ENCODE data around the gene CCDC34. TPM values are rescaled to one million over a fixed set of nuclear protein-coding genes. Genes with fewer than 3 reads are reported as not detected.

Gene CCDC34
- total and polyA plus RNA-seq, 2 experiments from 2014 or later, result 10.1 to 56.0 TPM

GRCh38 chr11:27395556-27396258 is 32.7 kb upstream of the CCDC34 start:
- no peak overlapping the region for H3K27ac Mint-ChIP-seq
- H3K4me3 ChIP-seq, result no peak overlapping the region

More at GRCh38 chr11:27395556-27396258, 32.7 kb upstream of the CCDC34 start:
- no peaks in the 10 kb centered on the region for H3K9me2 ChIP-seq (ENCODE audit: insufficient read depth)
- H3K27me3 ChIP-seq (ENCODE audit: insufficient read depth), result no peaks in the 10 kb centered on the region
- no peak overlapping the region for H2AFZ ChIP-seq
- H3K79me2 ChIP-seq (replicated peaks; ENCODE audit: insufficient read depth), result peaks cover 63% of the 10 kb centered on the region
- no peaks in the 10 kb centered on the region for H3F3A ChIP-seq (replicated peaks; ENCODE audit: low read depth)
- H3K27me3 Mint-ChIP-seq (ENCODE audit: insufficient read depth, low read depth, poor library complexity), result no peaks in the 10 kb centered on the region
- peaks cover 60% of the 10 kb centered on the region for H3K4me1 Mint-ChIP-seq
- peak overlapping the region; percentile 51 for H3K4me2 ChIP-seq
- TF ChIP-seq CREB1 (CRISPR knock-in tag; IDR thresholded peaks at IDR 0.05; ENCODE audit: low read depth), result no peak
- TF ChIP-seq ZNF114 (CRISPR knock-in tag; IDR thresholded peaks at IDR 0.05), result no peak
- no peak for TF ChIP-seq EZH2 (IDR thresholded peaks at IDR 0.05; ENCODE audit: low read depth, unreplicated experiment)
- TF ChIP-seq REST (IDR thresholded peaks at IDR 0.05; ENCODE audit: unreplicated experiment), result no peak
- TF ChIP-seq, protein P1, sequence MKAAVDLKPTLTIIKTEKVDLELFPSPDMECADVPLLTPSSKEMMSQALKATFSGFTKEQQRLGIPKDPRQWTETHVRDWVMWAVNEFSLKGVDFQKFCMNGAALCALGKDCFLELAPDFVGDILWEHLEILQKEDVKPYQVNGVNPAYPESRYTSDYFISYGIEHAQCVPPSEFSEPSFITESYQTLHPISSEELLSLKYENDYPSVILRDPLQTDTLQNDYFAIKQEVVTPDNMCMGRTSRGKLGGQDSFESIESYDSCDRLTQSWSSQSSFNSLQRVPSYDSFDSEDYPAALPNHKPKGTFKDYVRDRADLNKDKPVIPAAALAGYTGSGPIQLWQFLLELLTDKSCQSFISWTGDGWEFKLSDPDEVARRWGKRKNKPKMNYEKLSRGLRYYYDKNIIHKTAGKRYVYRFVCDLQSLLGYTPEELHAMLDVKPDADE (IDR thresholded peaks at IDR 0.05), result no peak
- TF ChIP-seq, protein P2, sequence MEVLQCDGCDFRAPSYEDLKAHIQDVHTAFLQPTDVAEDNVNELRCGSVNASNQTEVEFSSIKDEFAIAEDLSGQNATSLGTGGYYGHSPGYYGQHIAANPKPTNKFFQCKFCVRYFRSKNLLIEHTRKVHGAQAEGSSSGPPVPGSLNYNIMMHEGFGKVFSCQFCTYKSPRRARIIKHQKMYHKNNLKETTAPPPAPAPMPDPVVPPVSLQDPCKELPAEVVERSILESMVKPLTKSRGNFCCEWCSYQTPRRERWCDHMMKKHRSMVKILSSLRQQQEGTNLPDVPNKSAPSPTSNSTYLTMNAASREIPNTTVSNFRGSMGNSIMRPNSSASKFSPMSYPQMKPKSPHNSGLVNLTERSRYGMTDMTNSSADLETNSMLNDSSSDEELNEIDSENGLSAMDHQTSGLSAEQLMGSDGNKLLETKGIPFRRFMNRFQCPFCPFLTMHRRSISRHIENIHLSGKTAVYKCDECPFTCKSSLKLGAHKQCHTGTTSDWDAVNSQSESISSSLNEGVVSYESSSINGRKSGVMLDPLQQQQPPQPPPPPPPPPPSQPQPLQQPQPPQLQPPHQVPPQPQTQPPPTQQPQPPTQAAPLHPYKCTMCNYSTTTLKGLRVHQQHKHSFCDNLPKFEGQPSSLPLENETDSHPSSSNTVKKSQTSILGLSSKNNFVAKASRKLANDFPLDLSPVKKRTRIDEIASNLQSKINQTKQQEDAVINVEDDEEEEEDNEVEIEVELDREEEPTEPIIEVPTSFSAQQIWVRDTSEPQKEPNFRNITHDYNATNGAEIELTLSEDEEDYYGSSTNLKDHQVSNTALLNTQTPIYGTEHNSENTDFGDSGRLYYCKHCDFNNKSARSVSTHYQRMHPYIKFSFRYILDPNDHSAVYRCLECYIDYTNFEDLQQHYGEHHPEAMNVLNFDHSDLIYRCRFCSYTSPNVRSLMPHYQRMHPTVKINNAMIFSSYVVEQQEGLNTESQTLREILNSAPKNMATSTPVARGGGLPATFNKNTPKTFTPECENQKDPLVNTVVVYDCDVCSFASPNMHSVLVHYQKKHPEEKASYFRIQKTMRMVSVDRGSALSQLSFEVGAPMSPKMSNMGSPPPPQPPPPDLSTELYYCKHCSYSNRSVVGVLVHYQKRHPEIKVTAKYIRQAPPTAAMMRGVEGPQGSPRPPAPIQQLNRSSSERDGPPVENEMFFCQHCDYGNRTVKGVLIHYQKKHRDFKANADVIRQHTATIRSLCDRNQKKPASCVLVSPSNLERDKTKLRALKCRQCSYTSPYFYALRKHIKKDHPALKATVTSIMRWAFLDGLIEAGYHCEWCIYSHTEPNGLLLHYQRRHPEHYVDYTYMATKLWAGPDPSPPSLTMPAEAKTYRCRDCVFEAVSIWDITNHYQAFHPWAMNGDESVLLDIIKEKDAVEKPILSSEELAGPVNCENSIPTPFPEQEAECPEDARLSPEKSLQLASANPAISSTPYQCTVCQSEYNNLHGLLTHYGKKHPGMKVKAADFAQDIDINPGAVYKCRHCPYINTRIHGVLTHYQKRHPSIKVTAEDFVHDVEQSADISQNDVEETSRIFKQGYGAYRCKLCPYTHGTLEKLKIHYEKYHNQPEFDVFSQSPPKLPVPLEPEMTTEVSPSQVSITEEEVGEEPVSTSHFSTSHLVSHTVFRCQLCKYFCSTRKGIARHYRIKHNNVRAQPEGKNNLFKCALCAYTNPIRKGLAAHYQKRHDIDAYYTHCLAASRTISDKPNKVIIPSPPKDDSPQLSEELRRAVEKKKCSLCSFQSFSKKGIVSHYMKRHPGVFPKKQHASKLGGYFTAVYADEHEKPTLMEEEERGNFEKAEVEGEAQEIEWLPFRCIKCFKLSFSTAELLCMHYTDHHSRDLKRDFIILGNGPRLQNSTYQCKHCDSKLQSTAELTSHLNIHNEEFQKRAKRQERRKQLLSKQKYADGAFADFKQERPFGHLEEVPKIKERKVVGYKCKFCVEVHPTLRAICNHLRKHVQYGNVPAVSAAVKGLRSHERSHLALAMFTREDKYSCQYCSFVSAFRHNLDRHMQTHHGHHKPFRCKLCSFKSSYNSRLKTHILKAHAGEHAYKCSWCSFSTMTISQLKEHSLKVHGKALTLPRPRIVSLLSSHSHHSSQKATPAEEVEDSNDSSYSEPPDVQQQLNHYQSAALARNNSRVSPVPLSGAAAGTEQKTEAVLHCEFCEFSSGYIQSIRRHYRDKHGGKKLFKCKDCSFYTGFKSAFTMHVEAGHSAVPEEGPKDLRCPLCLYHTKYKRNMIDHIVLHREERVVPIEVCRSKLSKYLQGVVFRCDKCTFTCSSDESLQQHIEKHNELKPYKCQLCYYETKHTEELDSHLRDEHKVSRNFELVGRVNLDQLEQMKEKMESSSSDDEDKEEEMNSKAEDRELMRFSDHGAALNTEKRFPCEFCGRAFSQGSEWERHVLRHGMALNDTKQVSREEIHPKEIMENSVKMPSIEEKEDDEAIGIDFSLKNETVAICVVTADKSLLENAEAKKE (CRISPR knock-in tag; IDR thresholded peaks at IDR 0.05), result no peak
- H4K20me1 ChIP-seq (replicated peaks; ENCODE audit: insufficient read depth), result peaks cover 22% of the 10 kb centered on the region; the same call in 1 of the 2 replicates
- H3K36me3 ChIP-seq (ENCODE audit: insufficient read depth), result no peaks in the 10 kb centered on the region
- H3K9me3 Mint-ChIP-seq, result no peaks in the 10 kb centered on the region
- ATAC-seq (peak; percentile 38), DNase-seq (ENCODE audit: low spot score) (peak; percentile 42)
- H3K4me1 ChIP-seq (ENCODE audit: insufficient read depth), result peaks cover 64% of the 10 kb centered on the region
- H3K36me3 Mint-ChIP-seq (ENCODE audit: low read depth), result no peaks in the 10 kb centered on the region
- H3K4me3 Mint-ChIP-seq, result no peak overlapping the region
- H3K27ac ChIP-seq (ENCODE audit: low read depth), result no peak overlapping the region

Measured in GM23338 (cell line).